Measurements from ENCODE around the gene MACF1.
"Not testable (repeated sequence)": the region's sequence is repeated elsewhere in the genome, so short reads cannot be mapped to it uniquely, and the experiment has no call there.

DNA sequence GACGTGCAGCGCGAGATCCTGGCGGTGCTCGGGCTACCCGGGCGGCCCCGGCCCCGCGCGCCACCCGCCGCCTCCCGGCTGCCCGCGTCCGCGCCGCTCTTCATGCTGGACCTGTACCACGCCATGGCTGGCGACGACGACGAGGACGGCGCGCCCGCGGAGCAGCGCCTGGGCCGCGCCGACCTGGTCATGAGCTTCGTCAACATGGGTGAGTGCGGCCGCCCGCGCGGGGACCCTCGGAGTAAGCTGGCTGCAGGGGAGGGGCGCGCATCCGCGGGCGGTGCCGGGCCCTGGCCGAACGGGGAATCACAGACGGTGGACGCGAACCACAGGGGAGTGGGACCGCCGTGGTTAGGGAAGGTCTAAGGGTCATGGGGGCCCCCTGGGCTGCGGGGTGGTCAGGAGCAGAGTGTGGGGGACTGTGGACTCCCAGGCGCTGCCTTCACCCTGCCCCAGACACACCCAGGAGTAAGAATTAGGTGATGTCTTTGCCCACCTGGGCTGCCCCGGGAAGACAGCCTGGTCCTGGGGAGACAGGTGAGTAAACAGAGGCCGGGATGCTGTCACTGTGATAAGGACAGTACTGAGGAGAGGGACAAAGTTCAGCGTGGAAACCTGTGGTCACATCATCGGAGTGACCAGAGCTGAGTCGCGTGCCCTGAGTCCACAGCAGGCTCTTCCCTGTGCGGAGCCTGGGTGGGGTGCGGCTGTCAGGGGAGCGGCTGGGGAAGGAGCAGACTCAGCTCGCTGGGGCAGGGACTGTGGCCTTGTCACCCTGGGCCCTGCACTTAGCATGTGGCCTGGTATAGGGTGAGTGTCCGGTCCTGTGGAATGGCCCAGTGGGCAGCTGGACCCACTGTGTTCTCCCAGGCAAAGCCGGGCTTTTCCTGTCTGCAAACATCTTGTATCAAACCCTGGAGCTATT is 287.9 kb downstream of the MACF1 start:
- not testable (repeated sequence) for TF ChIP-seq ZNF10 (CRISPR knock-in tag; IDR thresholded peaks at IDR 0.05; ENCODE audit: borderline replicate concordance, low read depth); FOXM1 (CRISPR knock-in tag; IDR thresholded peaks at IDR 0.05); GTF2F1 (IDR thresholded peaks at IDR 0.05; ENCODE audit: low read length); ZNF382 (CRISPR knock-in tag; IDR thresholded peaks at IDR 0.05; ENCODE audit: borderline replicate concordance); JDP2 (CRISPR knock-in tag; IDR thresholded peaks at IDR 0.05; ENCODE audit: borderline replicate concordance); EP300 (IDR thresholded peaks at IDR 0.05; ENCODE audit: low read depth in 2 of 2, low read length in 2 of 2); EP300 (CRISPR knock-in tag; IDR thresholded peaks at IDR 0.05; ENCODE audit: borderline replicate concordance); ZNF333 (CRISPR knock-in tag; IDR thresholded peaks at IDR 0.05; ENCODE audit: borderline replicate concordance); CTCF (CRISPR knock-in tag; IDR thresholded peaks at IDR 0.05); NKX3-1 (CRISPR knock-in tag; IDR thresholded peaks at IDR 0.05); MEF2D (CRISPR knock-in tag; IDR thresholded peaks at IDR 0.05); JUNB (CRISPR knock-in tag; IDR thresholded peaks at IDR 0.05; ENCODE audit: borderline replicate concordance); POGZ (CRISPR knock-in tag; IDR thresholded peaks at IDR 0.05); TRIM24 (CRISPR knock-in tag; IDR thresholded peaks at IDR 0.05)
- TF ChIP-seq, protein P1, sequence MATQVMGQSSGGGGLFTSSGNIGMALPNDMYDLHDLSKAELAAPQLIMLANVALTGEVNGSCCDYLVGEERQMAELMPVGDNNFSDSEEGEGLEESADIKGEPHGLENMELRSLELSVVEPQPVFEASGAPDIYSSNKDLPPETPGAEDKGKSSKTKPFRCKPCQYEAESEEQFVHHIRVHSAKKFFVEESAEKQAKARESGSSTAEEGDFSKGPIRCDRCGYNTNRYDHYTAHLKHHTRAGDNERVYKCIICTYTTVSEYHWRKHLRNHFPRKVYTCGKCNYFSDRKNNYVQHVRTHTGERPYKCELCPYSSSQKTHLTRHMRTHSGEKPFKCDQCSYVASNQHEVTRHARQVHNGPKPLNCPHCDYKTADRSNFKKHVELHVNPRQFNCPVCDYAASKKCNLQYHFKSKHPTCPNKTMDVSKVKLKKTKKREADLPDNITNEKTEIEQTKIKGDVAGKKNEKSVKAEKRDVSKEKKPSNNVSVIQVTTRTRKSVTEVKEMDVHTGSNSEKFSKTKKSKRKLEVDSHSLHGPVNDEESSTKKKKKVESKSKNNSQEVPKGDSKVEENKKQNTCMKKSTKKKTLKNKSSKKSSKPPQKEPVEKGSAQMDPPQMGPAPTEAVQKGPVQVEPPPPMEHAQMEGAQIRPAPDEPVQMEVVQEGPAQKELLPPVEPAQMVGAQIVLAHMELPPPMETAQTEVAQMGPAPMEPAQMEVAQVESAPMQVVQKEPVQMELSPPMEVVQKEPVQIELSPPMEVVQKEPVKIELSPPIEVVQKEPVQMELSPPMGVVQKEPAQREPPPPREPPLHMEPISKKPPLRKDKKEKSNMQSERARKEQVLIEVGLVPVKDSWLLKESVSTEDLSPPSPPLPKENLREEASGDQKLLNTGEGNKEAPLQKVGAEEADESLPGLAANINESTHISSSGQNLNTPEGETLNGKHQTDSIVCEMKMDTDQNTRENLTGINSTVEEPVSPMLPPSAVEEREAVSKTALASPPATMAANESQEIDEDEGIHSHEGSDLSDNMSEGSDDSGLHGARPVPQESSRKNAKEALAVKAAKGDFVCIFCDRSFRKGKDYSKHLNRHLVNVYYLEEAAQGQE (IDR thresholded peaks at IDR 0.05; ENCODE audit: borderline replicate concordance in 1 of 2, low read depth in 1 of 2, low read length in 2 of 2), result not testable (repeated sequence)

All from HepG2 (cell line).